Colonic mucosa (tissue), 4 donors: ENCODE results near the gene ERCC6. TPM values are rescaled to one million over a fixed set of nuclear protein-coding genes. Genes with fewer than 3 reads are reported as not detected.

ENCODE experiments used
- DNase-seq: peaks from one replicate; pipeline ENCODE4 v3.0.0-alpha.2; 2020
- H3K27ac ChIP-seq: fragments of 200-600 bp; one replicate; pipeline ENCODE4 v1.8.0; 2021
- H3K27me3 ChIP-seq: fragments of 200-600 bp; one replicate; pipeline ENCODE4 v1.8.0; 2021
- H3K36me3 ChIP-seq: fragments of 200-600 bp; one replicate; pipeline ENCODE4 v1.8.0; 2021
- H3K4me1 ChIP-seq: fragments of 200-600 bp; one replicate; pipeline ENCODE4 v1.8.0; 2021; ENCODE audit warnings: mild to moderate bottlenecking
- H3K4me3 ChIP-seq: fragments of 200-600 bp; one replicate; pipeline ENCODE4 v1.8.0; 2021
- H3K9ac ChIP-seq, 2 donors: one replicate each; pipeline ENCODE4 v1.7.0; 2013; ENCODE audit warnings: control low read depth in 2 of 2, low read depth in 2 of 2, low read length in 2 of 2
- H3K9me3 ChIP-seq: fragments of 200-600 bp; one replicate; pipeline ENCODE4 v1.8.0; 2021
- intact Hi-C: fragments of 100-400 bp; cut with DNase I; formaldehyde crosslinking; loops from one replicate; pipeline ENCODE4 v1.14.1; 2022
- total RNA-seq, 2 donors: library from RNA; stranded (reverse); fragmentation: NEBNext Ultra II Directional in 1 of 2; extraction: Animal tissue kit (Norgen Biotek cat#: 25700) in 1 of 2; gene quantifications; one replicate each; pipeline ENCODE4 v1.2.1, GENCODE V29; 2021
- TF ChIP-seq, protein P1 (sequence below): fragments of 200-600 bp; IDR thresholded peaks from one replicate; pipeline ENCODE4 v1.8.0; 2022; ENCODE audit warnings: antibody characterized with exemption, mild to moderate bottlenecking
- donor health status: healthy.
- donor health status: DM: no; HTN: no; CAD: no.
- donor health status: DM: no; HTN: no; CAD: no.

The ERCC6 gene
- total RNA-seq, 2 donors from 2014 or later, result 16.4 to 18.0 TPM

DNA sequence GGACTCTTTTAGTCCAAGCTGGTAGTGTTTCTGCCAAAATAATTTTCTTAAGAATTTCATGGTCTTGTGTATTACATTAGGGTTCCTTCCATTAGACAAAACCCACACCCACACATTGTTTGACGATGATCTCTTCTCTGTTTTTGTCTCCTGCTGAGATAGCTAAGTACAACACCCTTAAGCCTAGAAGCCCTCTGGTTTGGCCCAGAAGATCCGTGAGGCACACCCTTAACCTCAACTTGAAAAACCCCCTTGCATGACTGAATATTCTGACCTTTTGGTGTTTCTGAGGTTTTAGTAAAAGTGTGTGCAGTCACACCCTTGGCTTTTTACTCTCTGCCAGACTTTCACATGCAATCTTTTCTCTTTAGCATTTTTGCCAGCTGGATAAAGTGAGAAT, 29.3 kb upstream of the ERCC6 start:
- DNase-seq, result no peak
- TF ChIP-seq, protein P1, sequence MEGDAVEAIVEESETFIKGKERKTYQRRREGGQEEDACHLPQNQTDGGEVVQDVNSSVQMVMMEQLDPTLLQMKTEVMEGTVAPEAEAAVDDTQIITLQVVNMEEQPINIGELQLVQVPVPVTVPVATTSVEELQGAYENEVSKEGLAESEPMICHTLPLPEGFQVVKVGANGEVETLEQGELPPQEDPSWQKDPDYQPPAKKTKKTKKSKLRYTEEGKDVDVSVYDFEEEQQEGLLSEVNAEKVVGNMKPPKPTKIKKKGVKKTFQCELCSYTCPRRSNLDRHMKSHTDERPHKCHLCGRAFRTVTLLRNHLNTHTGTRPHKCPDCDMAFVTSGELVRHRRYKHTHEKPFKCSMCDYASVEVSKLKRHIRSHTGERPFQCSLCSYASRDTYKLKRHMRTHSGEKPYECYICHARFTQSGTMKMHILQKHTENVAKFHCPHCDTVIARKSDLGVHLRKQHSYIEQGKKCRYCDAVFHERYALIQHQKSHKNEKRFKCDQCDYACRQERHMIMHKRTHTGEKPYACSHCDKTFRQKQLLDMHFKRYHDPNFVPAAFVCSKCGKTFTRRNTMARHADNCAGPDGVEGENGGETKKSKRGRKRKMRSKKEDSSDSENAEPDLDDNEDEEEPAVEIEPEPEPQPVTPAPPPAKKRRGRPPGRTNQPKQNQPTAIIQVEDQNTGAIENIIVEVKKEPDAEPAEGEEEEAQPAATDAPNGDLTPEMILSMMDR, result no peak
- Histone ChIP-seq H3K36me3 (no peaks in the 10 kb centered on the region), H3K27me3 (no peaks in the 10 kb centered on the region), H3K4me1 (no peaks in the 10 kb centered on the region), H3K9me3 (no peaks in the 10 kb centered on the region), H3K27ac (no peak overlapping the region), H3K9ac (no peak overlapping the region), H3K4me3 (no peak overlapping the region)
- intact Hi-C loops, result no loop called here

DNA sequence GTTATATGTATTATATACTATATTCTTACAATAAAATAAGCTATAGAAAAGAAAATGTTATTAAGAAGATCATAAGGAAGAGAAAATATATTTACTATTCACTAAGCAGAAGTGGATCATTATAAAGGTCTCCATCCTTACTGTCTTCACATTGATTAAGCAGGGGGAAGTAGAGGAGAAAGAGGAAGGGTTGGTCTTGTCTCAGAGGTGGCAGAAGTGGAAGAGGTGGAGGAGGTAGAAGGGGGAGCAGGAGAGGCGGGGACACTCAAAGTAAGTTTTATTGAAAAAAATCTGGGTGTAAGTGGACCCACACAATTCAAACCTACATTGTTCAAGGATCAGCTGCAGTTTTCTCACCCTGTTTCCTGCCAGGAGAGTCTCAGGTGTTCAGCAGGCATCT, 28.9 kb upstream of the ERCC6 start:
- no peak for DNase-seq
- Histone ChIP-seq H3K9ac (no peak overlapping the region), H3K9me3 (no peaks in the 10 kb centered on the region), H3K27me3 (no peaks in the 10 kb centered on the region), H3K4me1 (no peaks in the 10 kb centered on the region), H3K36me3 (no peaks in the 10 kb centered on the region), H3K27ac (no peak overlapping the region), H3K4me3 (no peak overlapping the region)
- intact Hi-C loops, result no loop called here
- TF ChIP-seq, protein P1, result no peak

DNA sequence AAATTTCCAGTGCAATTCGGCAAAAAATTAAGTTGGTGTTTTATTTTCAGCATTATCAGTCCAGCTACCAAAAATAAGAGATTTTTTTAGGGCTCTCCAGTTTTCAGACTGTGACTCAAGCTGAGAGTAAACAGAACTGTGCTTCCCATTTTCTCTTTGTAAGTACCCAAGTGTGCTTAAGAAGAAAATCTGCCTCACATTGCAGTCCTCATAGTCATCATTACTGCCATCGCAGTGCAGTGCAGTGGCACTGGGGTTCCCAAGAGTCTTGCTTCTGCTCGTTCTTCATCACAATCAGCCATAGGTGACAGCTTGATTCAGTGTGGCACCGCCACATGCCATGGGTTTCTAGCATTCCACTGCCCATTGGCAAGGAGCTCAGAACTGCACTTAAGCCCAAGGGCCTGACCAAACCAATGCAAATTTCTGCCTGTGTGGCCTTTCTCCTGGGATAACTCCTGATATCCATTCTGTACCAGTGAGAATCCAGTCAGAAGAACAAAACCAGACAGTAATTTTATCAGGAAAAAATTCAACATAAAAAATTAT, 25.6 kb upstream of the ERCC6 start:
- no peak overlapping the region for H3K27ac ChIP-seq
- H3K4me1 ChIP-seq, result no peaks in the 10 kb centered on the region
- TF ChIP-seq, protein P1, result no peak
- no peak for DNase-seq
- no peaks in the 10 kb centered on the region for H3K36me3 ChIP-seq
- H3K4me3 ChIP-seq, result no peak overlapping the region
- H3K9ac ChIP-seq, result no peak overlapping the region
- intact Hi-C loops, result no loop called here
- no peaks in the 10 kb centered on the region for H3K9me3 ChIP-seq
- no peaks in the 10 kb centered on the region for H3K27me3 ChIP-seq

DNA sequence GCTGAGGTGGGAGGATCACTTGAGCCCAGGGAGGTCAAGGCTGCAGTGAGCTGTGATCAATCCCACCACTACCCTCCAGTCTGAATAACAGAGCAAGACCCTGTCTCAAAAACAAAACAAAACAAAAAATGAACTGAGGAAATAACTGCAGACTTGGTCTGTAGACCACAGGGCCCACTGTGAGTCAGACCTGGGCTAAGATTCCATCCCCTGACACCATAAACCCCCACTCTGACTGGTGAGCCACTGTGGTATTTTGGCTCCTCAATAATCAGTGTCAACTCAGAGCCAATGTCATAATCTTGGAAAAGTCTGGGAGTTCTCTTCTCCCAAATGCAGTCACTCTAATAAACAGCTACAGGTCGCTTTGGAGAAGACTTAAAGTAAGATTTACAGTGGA, 24.0 kb upstream of the ERCC6 start:
- no peaks in the 10 kb centered on the region for H3K9me3 ChIP-seq
- no peak for DNase-seq
- no peak overlapping the region for H3K4me3 ChIP-seq
- H3K27me3 ChIP-seq, result no peaks in the 10 kb centered on the region
- intact Hi-C loops, result no loop called here
- no peaks in the 10 kb centered on the region for H3K36me3 ChIP-seq
- TF ChIP-seq, protein P1, result no peak
- no peak overlapping the region for H3K27ac ChIP-seq
- no peak overlapping the region for H3K9ac ChIP-seq
- H3K4me1 ChIP-seq, result no peaks in the 10 kb centered on the region

DNA sequence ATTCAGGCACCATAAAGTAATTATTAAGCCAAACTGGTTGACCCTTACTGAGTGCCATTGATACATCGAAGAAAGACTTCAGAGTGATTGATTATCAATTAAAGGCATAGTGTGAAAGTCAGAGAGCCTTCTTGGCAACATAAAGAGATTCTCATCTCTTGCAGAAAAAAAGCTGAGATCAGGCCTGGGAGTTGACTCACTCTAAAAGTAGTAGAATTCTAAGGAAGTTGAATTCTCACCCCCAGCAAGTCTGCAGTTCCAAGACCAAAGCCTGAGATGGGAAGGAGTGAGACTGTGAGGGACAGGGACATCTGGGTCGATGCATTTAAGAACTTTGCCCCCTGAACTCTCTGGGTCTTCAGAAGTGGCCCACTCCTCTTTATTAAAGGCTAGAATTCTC, 21.6 kb upstream of the ERCC6 start:
- H3K9ac ChIP-seq, result no peak overlapping the region
- TF ChIP-seq, protein P1, result no peak
- no peaks in the 10 kb centered on the region for H3K4me1 ChIP-seq
- no peaks in the 10 kb centered on the region for H3K9me3 ChIP-seq
- H3K36me3 ChIP-seq, result no peaks in the 10 kb centered on the region
- no peak overlapping the region for H3K4me3 ChIP-seq
- intact Hi-C loops, result no loop called here
- DNase-seq, result no peak
- no peaks in the 10 kb centered on the region for H3K27me3 ChIP-seq
- no peak overlapping the region for H3K27ac ChIP-seq
